Caki2 (cell line): ENCODE data around the gene CAMK2N1. TPM values are rescaled to one million over a fixed set of nuclear protein-coding genes. Genes with fewer than 3 reads are reported as not detected.
"Not testable (repeated sequence)": the region's sequence is repeated elsewhere in the genome, so short reads cannot be mapped to it uniquely, and the experiment has no call there.

ENCODE experiments used
- DNase-seq: peaks from one replicate; pipeline ENCODE4 v3.0.0-alpha.2; 2015; ENCODE audit warnings: low read depth
- in situ Hi-C: cut with HindIII; loops from 2 replicates; pipeline ENCODE4 v1.10.0; 2016; ENCODE audit warnings: low sequenced_read_pairs, low pct_unique_long_range_greater_than_20kb, mixed read lengths
- total RNA-seq: library from RNA; depleted of rRNA; stranded (reverse); fragments of >200 nt; shearing (Covaris generic); gene quantifications from 2 replicates; pipeline ENCODE4 v1.2.3, GENCODE V29; 2014; ENCODE audit warnings: low replicate concordance

Gene CAMK2N1
- total RNA-seq, 1 experiment from 2014 or later, result 20.1 TPM

DNA sequence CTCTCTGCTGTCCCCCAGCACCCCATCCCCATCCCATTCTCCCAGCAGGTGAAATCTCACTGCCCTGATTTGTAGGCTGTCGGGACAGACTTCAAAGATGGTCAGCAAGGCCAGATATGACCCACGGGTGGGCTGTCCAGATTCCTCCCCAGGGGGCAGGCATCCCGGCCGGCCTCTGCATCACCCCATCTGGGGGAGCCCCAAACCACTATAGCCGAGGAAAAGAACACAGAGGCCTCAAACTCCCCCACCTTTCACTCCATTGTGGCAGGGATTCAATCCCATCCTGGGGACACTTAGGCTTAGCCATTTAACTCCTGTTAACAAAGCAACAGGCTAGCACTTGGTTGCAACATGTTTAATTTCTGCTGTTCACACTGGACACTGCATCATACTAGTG lies 13.1 kb upstream of the CAMK2N1 start:
- DNase-seq, result no peak
- in situ Hi-C loops, result no loop called here

GRCh38 chr1:20498116-20498515 lies 12.1 kb upstream of the CAMK2N1 start:
- in situ Hi-C loops, result no loop called here
- DNase-seq, result no peak

DNA sequence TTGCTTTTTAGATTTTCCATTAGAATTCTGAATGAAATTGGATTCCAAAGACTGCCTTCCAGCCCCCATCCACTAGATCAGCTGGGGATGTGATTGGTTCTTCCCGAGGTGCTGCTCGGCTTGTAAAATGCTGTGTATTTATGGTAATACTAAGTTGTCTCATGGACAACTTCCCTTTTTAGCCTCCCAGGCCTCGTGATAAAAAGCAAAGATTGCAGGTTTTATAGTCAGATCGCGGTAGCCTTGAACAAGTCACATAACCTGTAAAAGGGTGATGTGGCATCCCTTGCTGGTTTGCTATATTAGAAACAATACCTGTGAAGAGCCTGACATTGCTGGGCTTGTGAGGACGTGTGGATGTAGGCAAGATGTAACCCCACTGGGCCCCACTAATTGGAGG lies 11.5 kb upstream of the CAMK2N1 start:
- DNase-seq, result no peak
- in situ Hi-C loops, result no loop called here

DNA sequence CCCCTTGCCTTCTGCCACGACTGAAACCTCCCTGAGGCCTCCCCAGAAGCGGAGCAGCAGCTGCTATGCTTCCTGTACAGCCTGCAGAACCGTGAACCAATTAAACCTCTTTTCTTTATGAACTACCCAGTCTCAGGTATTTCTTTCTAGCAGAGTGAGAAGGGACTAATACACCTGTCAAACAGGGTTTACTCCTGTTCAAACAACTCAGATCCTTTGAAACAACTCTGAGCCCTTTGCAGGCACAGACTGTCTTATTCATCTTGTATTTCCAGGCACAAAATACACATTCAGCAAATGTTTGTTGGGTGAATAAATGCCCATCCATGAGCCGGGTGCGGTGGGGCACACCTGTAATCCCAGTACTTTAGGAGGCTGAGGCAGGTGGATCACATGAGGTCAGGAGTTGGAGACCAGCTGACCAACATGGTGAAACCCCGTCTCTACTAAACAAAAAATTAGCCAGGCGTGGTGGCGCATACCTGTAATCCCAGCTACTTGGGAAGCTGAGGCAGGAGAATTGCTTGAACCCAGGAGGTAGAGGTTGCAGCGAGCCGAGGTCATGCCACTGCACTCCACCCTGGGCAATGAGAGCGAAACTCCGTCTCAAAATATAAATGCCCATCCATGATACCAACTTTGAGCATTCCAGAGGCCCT lies 10.8 kb upstream of the CAMK2N1 start:
- in situ Hi-C loops, DNase-seq: not testable (repeated sequence)

DNA sequence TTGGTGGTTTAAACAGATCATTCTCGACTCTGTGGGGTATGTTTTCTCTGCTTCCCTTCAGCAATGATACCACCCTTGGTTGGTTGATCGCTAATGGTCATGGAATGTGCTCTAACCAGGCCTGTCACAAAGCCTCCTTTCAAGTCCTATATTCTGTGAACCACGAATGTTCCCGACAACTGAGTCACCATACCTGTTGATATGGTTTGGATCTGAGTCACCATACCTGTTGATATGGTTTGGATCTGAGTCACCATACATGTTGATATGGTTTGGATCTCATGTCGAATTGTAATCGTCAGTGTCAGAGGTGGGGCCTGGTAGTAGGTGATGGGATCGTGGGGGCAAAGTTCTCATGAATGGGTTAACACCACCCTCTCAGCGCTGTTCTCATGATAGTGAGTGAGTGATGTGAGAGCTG lies 10.2 kb upstream of the CAMK2N1 start:
- peak; percentile 63 for DNase-seq
- in situ Hi-C loops, result no loop called here

DNA sequence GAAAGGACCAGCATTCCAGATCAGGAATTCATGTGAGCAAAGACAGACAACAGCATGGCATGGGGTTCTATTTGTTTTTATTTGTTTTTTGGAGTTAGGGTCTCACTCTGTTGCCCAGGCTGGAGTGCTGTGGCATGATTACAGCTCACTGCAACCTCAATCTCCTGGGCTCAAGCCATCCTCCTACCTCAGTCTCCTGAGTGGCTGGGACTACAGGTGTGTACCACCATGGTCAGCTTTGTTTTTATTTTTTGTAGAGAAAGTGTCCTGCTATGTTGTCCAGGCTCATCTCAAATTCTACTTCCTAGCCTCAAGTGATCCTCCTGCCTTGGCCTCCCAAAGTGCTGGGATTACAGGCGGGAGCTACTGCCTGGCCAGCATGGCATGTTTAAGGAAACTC lies 9.7 kb upstream of the CAMK2N1 start:
- in situ Hi-C loops, result no loop called here

GRCh38 chr1:20494609-20495311 lies 8.8 kb upstream of the CAMK2N1 start:
- in situ Hi-C loops, result no loop called here
- DNase-seq, result no peak

More for the DNA sequence above, 9.7 kb upstream of the CAMK2N1 start:
- no peak for DNase-seq

GRCh38 chr1:20493839-20494608 lies 8.0 kb upstream of the CAMK2N1 start:
- in situ Hi-C loops, result no loop called here

DNA sequence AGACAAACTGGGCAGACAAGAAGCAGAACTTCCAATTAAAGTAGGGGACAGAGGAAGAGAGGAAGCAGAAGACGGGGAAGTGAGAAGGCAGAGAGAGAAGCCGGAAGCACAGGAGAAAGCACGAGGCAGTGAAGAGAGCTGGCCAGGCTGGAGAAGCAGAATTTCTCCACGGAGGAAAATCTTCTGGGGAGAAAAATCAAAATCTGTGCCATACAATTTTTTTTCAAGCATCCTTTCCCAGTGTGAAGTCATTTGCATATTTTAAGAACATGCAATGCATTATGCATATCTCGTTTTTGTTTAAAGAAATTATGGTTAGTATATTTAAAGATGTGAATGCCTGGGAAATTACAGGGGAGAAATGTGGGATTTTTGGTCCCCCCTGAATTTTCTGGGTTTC lies 7.3 kb upstream of the CAMK2N1 start:
- in situ Hi-C loops, result no loop called here
- no peak for DNase-seq

More at GRCh38 chr1:20493839-20494608, 8.0 kb upstream of the CAMK2N1 start:
- DNase-seq, result peak; percentile 85

DNA sequence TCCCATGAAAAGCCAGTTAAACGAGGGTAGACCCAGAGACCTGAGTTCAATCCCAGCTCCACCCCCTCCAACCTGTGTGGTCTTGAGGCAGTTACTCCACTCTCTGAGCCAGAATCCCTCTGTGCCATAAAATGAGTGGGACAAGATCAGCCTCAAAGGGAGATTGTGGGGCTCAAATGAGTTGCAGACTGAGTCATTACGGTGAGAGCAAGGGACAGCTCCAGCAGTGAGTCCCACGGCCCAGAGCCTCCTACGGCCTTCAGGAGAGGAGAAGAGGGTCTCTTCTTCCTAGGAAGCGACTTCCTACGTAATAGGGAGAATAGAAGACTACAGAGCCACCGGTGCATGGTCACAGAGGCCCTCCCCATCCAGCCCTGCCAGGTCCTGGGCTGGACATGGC lies 6.7 kb upstream of the CAMK2N1 start:
- in situ Hi-C loops, result no loop called here

DNA sequence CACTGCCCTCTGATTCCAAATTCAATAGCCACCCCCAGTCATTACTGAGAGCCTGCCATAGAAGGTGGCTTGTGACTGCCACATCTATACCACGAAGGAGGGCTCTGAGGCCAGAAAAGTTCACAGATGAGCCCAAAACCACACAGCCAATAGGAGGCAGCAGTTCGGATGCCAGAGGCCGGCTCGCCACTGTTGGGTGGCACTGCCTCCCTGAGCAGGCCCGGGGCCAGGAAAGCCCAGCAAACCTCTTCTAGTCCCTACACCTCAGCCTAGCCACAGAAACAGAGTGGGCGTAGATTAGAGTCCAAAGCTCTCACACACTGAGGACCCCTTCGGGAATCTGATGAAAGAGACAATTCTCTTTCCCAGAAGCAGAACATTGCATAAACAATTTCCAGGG lies 5.9 kb upstream of the CAMK2N1 start:
- no peak for DNase-seq
- in situ Hi-C loops, result no loop called here

More for the DNA sequence above, 6.7 kb upstream of the CAMK2N1 start:
- no peak for DNase-seq

GRCh38 chr1:20491178-20491577 lies 5.2 kb upstream of the CAMK2N1 start:
- DNase-seq, result no peak
- in situ Hi-C loops, result no loop called here

- in situ Hi-C loops, result no loop called here
- no peak for DNase-seq
Measured at GRCh38 chr1:20487236-20487590, 1.2 kb upstream of the CAMK2N1 start.

GRCh38 chr1:20486457-20487235 lies 636 bp upstream of the CAMK2N1 start:
- DNase-seq, result peak; percentile 80
- in situ Hi-C loops, result no loop called here

- in situ Hi-C loops, result no loop called here
- no peak for DNase-seq
Measured at GRCh38 chr1:20484519-20485462, 1.2 kb downstream of the CAMK2N1 start.

DNA sequence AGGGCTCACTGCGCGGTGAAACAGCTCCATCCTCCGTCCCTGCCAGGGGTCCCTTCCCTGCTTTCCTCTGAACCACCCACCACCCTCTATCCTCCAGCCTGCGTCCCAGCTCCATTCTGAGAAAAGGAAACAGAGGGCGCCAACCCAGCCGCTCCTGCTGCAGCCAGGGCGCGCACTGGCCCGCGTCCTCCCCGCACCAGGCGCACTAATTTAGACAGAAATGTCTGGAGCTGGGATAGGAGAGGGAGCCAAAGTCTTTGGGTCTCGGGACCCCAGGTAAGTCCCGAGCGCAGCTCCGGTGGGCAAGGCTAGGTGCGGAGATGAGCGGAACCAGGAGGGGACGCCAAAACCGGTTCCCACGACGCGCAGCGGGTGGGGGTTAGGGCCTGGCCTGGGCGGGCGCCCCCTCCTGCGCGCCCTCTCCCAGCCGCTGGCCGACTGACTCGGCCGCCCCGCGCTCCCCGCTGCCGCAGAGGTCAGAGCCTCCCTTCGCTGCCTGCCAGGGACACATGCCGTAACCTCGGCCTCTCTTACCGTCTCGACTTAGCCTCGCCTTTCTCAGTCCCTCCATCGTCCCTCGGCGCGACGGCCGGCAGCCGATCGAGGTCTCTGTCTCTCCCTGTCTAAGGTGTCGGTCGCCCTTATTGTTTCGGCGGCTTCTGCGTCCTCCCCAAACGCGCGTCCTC lies 2.0 kb downstream of the CAMK2N1 start:
- in situ Hi-C loops, result no loop called here
- DNase-seq, result peak; percentile 60
